ENCODE results near the gene TEX44. TPM values are rescaled to one million over a fixed set of nuclear protein-coding genes. Genes with fewer than 3 reads are reported as not detected.

Gene TEX44
- polyA plus RNA-seq, 3 donors from 2014 or later, result not detected

GRCh38 chr2:231616296-231616695 is 23.6 kb downstream of the TEX44 start:
- Mint-ChIP-seq H3K4me1 (peaks cover 16 to 18% of the 10 kb centered on the region in 2 donors), H3K36me3 (no peaks in the 10 kb centered on the region), H3K9me3 (no peaks in the 10 kb centered on the region), H3K27me3 (ENCODE audit: low read depth in 3 of 3) (peaks cover 7 to 21% (median 9%) of the 10 kb centered on the region in 3 donors), H3K27ac (no peak overlapping the region), H3K4me3 (peak overlapping the region; percentile 31 to 69 (median 54))
- DNase-seq, result no peak

GRCh38 chr2:231617059-231617926 is 24.6 kb downstream of the TEX44 start:
- Mint-ChIP-seq H3K4me3 (no peak overlapping the region), H3K9me3 (no peaks in the 10 kb centered on the region), H3K27me3 (ENCODE audit: low read depth in 3 of 3) (peaks cover 7 to 16% (median 9%) of the 10 kb centered on the region in 3 donors), H3K4me1 (peaks cover 16 to 18% of the 10 kb centered on the region in 2 donors), H3K27ac (no peak overlapping the region), H3K36me3 (no peaks in the 10 kb centered on the region)
- no peak for DNase-seq

GRCh38 chr2:231621051-231621879 is 28.6 kb downstream of the TEX44 start:
- Mint-ChIP-seq H3K27me3 (ENCODE audit: low read depth in 3 of 3) (peaks cover 0 to 4% (median 4%) of the 10 kb centered on the region in 3 donors), H3K4me3 (peak overlapping the region in 1 of 5 donors; percentile 48), H3K36me3 (no peaks in the 10 kb centered on the region), H3K4me1 (no peaks in the 10 kb centered on the region), H3K9me3 (no peaks in the 10 kb centered on the region), H3K27ac (peak overlapping the region in 1 of 6 donors; percentile 40)
- no peak for DNase-seq

- Mint-ChIP-seq H3K9me3 (no peaks in the 10 kb centered on the region), H3K27ac (no peak overlapping the region), H3K4me1 (peaks cover 5 to 7% of the 10 kb centered on the region in 2 donors), H3K27me3 (ENCODE audit: low read depth in 3 of 3) (no peaks in the 10 kb centered on the region), H3K36me3 (no peaks in the 10 kb centered on the region), H3K4me3 (no peak overlapping the region)
- DNase-seq, result no peak
Measured at GRCh38 chr2:231622963-231623362, 30.3 kb downstream of the TEX44 start.

GRCh38 chr2:231626449-231626848 is 33.8 kb downstream of the TEX44 start:
- Mint-ChIP-seq H3K4me3 (no peak overlapping the region), H3K36me3 (no peaks in the 10 kb centered on the region), H3K9me3 (no peaks in the 10 kb centered on the region), H3K4me1 (peaks cover 8 to 10% of the 10 kb centered on the region in 2 donors), H3K27ac (no peak overlapping the region), H3K27me3 (ENCODE audit: low read depth in 3 of 3) (no peaks in the 10 kb centered on the region)
- DNase-seq, result no peak

- no peaks in the 10 kb centered on the region for H3K27me3 Mint-ChIP-seq (ENCODE audit: low read depth in 3 of 3)
- no peak for DNase-seq
- H3K9me3 Mint-ChIP-seq, result no peaks in the 10 kb centered on the region
- no peaks in the 10 kb centered on the region for H3K36me3 Mint-ChIP-seq
- peak overlapping the region in 5 of 6 donors; percentile 48 to 90 (median 55) for H3K27ac Mint-ChIP-seq
- peak overlapping the region in 4 of 5 donors; percentile 38 to 67 (median 51) for H3K4me3 Mint-ChIP-seq
- H3K4me1 Mint-ChIP-seq, result peaks cover 8 to 10% of the 10 kb centered on the region in 2 donors
Measured at GRCh38 chr2:231627384-231628120, 34.9 kb downstream of the TEX44 start.

GRCh38 chr2:231632559-231633142 is 40.0 kb downstream of the TEX44 start:
- Mint-ChIP-seq H3K9me3 (no peaks in the 10 kb centered on the region), H3K4me1 (peaks cover 6% of the 10 kb centered on the region in 2 donors), H3K27me3 (ENCODE audit: low read depth in 3 of 3) (peaks cover 0 to 2% (median 0%) of the 10 kb centered on the region in 3 donors), H3K4me3 (no peak overlapping the region), H3K36me3 (no peaks in the 10 kb centered on the region), H3K27ac (no peak overlapping the region)
- DNase-seq, result no peak

- no peak overlapping the region for H3K27ac Mint-ChIP-seq
- H3K36me3 Mint-ChIP-seq, result no peaks in the 10 kb centered on the region
- H3K4me3 Mint-ChIP-seq, result no peak overlapping the region
- H3K9me3 Mint-ChIP-seq, result no peaks in the 10 kb centered on the region
- H3K4me1 Mint-ChIP-seq, result no peaks in the 10 kb centered on the region
- DNase-seq, result no peak
- peaks cover 0 to 2% (median 0%) of the 10 kb centered on the region in 3 donors for H3K27me3 Mint-ChIP-seq (ENCODE audit: low read depth in 3 of 3)
Measured at GRCh38 chr2:231633241-231633976, 40.7 kb downstream of the TEX44 start.

GRCh38 chr2:231634412-231634811 is 41.7 kb downstream of the TEX44 start:
- H3K36me3 Mint-ChIP-seq, result no peaks in the 10 kb centered on the region
- H3K9me3 Mint-ChIP-seq, result no peaks in the 10 kb centered on the region
- no peak for DNase-seq
- H3K4me1 Mint-ChIP-seq, result no peaks in the 10 kb centered on the region
- no peak overlapping the region for H3K4me3 Mint-ChIP-seq
- peaks cover 0 to 2% (median 0%) of the 10 kb centered on the region in 3 donors for H3K27me3 Mint-ChIP-seq (ENCODE audit: low read depth in 3 of 3)
- H3K27ac Mint-ChIP-seq, result peak overlapping the region in 1 of 6 donors; percentile 46

- H3K27ac Mint-ChIP-seq, result peak overlapping the region in 1 of 6 donors; percentile 46
- H3K4me3 Mint-ChIP-seq, result no peak overlapping the region
- H3K36me3 Mint-ChIP-seq, result no peaks in the 10 kb centered on the region
- no peak for DNase-seq
- no peaks in the 10 kb centered on the region for H3K9me3 Mint-ChIP-seq
- H3K27me3 Mint-ChIP-seq (ENCODE audit: low read depth in 3 of 3), result peaks cover 0 to 2% (median 0%) of the 10 kb centered on the region in 3 donors
- H3K4me1 Mint-ChIP-seq, result no peaks in the 10 kb centered on the region
Measured at GRCh38 chr2:231634951-231635875, 42.5 kb downstream of the TEX44 start.

- Mint-ChIP-seq H3K27me3 (ENCODE audit: low read depth in 3 of 3) (no peaks in the 10 kb centered on the region), H3K4me3 (no peak overlapping the region), H3K27ac (no peak overlapping the region), H3K9me3 (no peaks in the 10 kb centered on the region), H3K4me1 (peaks cover 9 to 12% of the 10 kb centered on the region in 2 donors), H3K36me3 (no peaks in the 10 kb centered on the region)
- DNase-seq, result no peak
Measured at GRCh38 chr2:231640241-231640640, 47.6 kb downstream of the TEX44 start.

- H3K9me3 Mint-ChIP-seq, result no peaks in the 10 kb centered on the region
- no peaks in the 10 kb centered on the region for H3K27me3 Mint-ChIP-seq (ENCODE audit: low read depth in 3 of 3)
- H3K36me3 Mint-ChIP-seq, result no peaks in the 10 kb centered on the region
- DNase-seq, result no peak
- no peak overlapping the region for H3K27ac Mint-ChIP-seq
- H3K4me1 Mint-ChIP-seq, result peaks cover 9 to 12% of the 10 kb centered on the region in 2 donors
- H3K4me3 Mint-ChIP-seq, result no peak overlapping the region
Measured at GRCh38 chr2:231640641-231641111, 48.0 kb downstream of the TEX44 start.
